HG02970 (cell line): Measurements from ENCODE around the gene YAF2.
A peak's percentile ranks its signal among the peaks of the same experiment; 100 is the strongest.

Experiments used
- ATAC-seq: cut with Tn5 transposase; IDR thresholded peaks from one replicate; pipeline ENCODE4 v1.9.1; 2021; ENCODE audit warnings: mild to moderate bottlenecking, moderate library complexity, moderate number of reproducible peaks; ENCODE audit not compliant: unreplicated experiment, low FRiP score

The YAF2 gene, protein sequence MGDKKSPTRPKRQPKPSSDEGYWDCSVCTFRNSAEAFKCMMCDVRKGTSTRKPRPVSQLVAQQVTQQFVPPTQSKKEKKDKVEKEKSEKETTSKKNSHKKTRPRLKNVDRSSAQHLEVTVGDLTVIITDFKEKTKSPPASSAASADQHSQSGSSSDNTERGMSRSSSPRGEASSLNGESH

DNA sequence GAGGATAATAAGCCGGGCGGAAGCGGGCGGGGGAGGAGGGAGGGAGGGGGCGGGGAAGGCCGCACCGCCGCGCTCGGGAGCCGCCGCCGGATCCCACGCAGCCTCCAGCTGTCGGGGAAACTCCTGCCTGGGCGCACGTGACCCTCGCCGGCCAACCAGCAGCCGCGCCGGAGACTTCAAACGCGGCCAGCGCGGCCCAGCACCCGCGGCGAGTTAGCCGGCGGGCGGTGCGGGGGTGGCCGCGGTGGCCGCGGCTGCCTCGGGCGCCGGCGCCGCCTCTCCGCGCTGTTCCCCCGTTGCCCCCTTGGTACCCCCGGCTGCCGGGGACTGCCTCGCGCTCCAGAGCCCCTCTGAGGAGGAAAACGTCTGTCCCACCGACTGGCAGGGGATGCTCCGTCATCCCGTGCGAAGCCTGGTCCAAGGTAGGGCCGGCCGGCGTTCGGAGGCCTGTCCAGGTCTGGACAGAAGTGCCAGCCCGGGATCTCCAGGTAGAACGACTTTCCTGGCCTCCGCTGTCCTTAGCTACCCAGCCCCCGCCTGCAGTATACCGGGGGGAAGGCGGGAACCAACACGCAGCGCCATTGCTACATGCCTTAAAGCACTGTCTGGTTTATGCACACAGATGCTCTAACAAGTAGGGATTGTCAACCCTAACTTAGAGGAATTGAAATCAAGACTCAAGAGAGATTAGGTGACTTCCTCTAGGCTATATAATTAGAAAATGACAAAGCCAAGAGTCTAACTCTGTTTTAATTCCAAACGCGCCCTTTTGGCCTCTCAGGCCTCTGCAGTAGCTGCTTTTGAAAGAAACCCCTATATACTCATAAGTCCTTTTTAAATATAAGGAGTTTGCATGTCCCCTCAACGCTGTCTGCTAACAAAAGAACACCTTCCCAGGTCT lies at the start of gene YAF2:
TSS of gene YAF2 (minus strand) at position 9 of the 901 bp plus-strand sequence. CDS start 68 bp downstream, outside the sequence.
- ATAC-seq: peak; percentile 77

- no peak for ATAC-seq
These were observed 48.7 kb upstream of the YAF2 start for GRCh38 chr12:42286741-42287140.

- no peak for ATAC-seq
These were observed 47.4 kb upstream of the YAF2 start for GRCh38 chr12:42285431-42285830.

DNA sequence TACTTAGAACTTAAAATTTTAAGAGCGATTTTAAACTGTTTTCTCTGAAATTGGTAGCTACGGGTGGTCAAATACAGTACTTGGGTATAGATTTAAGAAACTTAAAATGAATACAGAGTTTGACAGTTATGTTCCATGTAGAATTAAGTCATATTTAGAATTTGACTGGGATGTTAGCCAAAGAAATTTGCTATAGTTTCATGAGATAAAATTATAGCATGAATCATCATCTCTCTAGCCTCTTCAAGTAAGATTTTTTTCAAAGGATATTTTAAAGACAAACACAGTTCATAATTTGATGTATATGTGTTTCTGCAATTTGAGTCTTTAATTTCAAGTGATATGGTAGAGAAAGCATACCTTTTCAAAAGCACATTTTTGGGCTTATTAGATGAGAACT lies 46.8 kb upstream of the YAF2 start:
- no peak for ATAC-seq

DNA sequence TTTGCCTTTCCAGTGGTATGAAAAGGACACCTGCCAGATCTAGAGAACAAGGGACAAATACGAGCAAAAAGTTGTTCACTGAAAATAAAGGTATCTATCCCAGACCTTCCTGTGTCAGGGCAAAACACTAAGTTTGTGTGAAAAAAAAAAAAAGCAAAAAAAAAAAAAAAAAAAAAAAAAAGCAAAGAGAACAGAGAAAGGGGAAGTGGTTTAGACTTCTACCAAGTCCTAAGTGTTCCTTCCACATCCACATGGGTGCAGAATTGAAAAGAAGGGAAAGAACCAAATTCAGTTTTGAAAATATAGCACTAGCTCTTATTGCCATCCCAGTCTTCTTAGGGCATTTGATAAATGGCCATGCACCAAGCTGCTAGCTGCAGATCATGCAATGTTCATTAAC lies 46.1 kb upstream of the YAF2 start:
- no peak for ATAC-seq

DNA sequence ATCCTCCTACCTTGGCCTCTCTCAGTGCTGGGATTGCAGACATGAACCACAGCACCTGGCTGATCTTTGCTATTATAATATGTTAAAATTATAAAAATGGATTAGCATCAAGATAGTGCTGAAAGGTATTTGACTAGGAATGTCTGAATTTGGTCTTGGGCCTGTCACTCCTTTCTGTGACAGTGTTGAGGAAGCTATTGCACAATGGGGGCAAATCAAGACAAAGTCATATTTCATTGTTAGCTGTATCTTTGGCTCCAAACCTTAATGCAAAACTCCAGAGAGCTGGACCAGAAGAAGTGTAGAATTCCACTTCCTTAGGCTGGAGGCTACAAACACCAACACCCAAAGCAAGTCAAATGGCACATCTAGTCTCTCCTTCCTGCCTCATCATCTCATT lies 45.7 kb upstream of the YAF2 start:
- ATAC-seq: no peak

- no peak for ATAC-seq
These were observed 44.2 kb upstream of the YAF2 start for GRCh38 chr12:42282294-42282693.

- no peak for ATAC-seq
These were observed 43.8 kb upstream of the YAF2 start for GRCh38 chr12:42281844-42282243.

DNA sequence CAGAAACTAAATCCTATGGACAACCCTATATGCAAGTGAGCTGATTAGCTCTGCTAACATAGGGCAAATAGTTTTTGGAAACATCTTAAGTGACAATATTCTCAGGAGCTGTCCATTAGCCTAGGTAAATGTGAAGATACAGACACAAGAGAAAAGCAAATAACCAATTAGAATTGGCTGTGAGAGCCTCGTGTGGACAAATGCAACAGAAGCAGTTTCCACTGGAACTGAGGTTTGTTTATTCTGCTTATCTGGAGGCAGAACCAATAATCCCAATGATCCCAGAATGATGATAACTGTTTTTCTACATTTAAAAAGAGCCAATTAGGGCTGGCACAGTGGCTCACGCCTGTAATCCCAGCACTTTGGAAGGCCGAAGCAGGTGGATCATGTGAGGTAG lies 43.2 kb upstream of the YAF2 start:
- ATAC-seq: no peak

DNA sequence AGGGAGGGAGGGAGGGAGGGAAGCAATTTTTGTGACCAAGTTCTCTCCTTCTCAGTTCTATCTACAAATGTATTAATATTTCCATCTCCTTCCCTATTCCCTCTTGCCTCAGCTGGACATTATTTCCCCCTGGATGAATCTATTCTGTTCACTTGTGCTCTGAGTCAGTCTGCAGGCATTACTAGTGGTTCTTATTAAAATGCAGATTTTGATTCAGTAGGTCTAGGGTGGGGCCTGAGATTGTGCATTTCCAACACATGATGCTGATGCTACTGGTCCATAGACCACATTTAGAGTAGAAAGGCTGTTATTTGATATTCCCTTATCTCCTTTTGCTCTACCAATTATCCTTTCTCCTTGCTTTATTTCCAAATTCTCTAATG lies 40.1 kb upstream of the YAF2 start:
- no peak for ATAC-seq

- ATAC-seq: no peak
These were observed 39.5 kb upstream of the YAF2 start for GRCh38 chr12:42277396-42278127.

- ATAC-seq: no peak
These were observed 37.5 kb upstream of the YAF2 start for GRCh38 chr12:42275499-42275898.

DNA sequence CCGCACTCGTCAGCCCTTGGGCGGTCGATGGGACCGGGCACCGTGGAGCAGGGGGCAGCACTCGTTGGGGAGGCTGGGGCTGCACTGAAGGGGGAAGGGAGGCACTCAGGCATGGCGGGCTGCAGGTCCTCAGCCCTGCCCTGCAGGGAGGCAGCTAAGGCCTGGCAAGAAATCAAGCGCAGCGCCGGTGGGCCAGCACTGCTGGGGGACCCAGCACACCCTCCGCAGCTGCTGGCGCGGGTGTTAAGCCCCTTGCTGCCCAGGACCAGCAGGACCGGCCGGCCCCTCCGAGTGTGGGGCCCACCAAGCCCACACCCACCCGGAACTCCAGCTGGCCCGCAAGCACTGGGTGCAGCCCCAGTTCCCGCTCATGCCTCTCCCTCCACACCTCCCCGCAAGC lies 35.7 kb upstream of the YAF2 start:
- no peak for ATAC-seq

DNA sequence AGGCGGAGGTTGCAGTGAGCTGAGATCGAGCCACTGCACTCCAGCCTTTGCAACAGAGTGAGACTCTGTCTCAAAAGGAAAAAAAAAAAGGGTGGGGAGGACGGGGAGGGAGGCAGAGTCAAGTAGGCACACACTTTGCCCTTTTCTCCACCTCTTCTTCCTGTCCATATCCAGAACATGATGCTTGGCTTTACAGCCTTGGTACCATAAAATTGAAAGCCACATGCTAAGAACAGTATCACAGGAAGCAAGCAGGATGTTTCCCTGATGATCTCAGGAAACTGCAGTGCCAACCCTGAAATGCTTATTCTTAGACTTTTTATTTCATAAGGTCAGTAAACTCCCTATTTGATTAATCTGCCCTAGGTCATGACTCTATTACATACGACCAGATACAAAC lies 32.5 kb upstream of the YAF2 start:
- no peak for ATAC-seq

- ATAC-seq: no peak
These were observed 29.6 kb upstream of the YAF2 start for GRCh38 chr12:42267413-42268190.

DNA sequence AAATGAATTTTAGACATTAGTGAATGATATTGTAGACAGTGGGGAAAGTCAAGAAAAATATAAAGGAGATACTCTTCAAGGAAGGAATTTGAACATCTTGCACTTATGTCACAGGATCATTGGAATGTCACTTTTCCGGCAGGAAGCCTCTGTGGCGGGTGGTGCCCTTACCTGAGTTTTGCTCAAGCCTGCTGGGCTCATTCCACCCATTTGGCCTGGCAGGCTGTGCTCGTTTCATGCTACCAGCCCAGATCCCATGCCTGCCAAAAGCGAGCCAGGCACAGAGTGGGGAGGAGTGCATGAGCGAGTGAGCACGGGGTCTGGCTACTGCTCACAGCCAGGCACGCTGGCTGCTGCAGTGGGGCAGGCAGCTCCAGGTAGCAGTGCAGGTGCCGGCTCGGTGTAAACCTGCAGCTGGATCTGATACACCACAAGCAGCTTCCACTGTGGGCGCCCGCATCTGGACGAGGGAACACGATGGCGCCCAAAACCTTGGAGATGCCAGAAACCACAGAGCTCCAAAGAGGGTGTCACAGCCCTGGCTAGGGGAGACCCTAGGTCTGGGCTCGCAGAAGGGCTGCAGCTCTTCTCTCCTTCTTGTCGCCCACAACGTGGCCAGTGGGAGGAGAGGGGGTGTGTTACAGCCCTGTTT lies 28.7 kb upstream of the YAF2 start:
- no peak for ATAC-seq

DNA sequence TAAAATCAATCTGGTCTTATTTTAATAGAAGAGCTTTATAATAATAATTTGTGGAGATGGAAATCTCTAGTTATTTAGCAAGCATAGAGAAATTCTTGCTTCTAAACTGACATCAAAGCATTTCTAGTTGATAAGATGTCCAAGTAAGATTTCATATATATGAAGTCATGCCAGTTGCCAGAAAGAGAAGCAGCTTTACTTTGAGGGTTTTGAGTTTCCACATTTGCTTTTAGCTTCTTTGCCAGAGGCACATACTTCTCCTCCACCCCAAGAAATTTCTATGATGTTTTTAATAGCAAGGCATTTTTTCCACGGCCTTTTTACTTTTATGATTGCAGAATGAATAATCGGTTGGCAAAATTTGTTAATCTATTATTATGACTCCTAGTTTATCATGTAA lies 24.2 kb upstream of the YAF2 start:
- no peak for ATAC-seq

- no peak for ATAC-seq
These were observed 23.7 kb upstream of the YAF2 start for GRCh38 chr12:42261708-42262107.

GRCh38 chr12:42260518-42260917 lies 22.5 kb upstream of the YAF2 start:
- no peak for ATAC-seq

DNA sequence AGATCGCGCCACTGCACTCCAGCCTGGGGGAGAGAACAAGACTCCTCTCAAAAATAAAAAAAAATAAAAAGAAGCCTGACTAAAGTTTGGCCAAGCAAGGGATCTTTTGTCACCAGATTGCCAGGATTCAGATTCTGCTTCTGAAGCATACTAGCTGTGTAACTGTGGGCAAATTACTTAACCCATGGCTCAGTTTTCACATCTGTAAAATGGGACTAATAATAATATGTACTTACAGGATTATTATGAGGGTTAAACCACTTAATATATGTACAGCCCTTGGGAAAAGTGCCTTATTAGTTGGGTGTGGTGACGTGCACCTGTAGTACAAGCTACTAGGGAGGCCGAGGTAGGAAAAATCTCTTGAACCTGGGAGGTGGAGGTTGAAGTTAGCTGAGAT lies 21.7 kb upstream of the YAF2 start:
- ATAC-seq: no peak
